Measurements from ENCODE around the gene FBXO11.

GRCh38 chr2:47741101-47741500 lies 165.2 kb downstream of the FBXO11 start:
- no peak for TF ChIP-seq ZFP41 (tag by site-specific recombination; IDR thresholded peaks at IDR 0.05; ENCODE audit: borderline replicate concordance)
- no peak for TF ChIP-seq ZNF114 (tag by site-specific recombination; IDR thresholded peaks at IDR 0.05)
